Prostate gland (tissue), 2 donors: Measurements from ENCODE around the gene STEAP3.

Experiments used
- POLR2AphosphoS5 ChIP-seq: sonication (generic); formaldehyde crosslinking; IDR thresholded peaks from one replicate; pipeline ENCODE4 v1.6.1; 2017; ENCODE audit warnings: antibody characterized with exemption
- TF ChIP-seq, protein P1 (sequence below), 4 experiments: fragments of 200-600 bp in 2 of 4; fragments of 450-650 bp in 2 of 4; sonication (generic) in 2 of 4; IDR thresholded peaks; 1 replicate in 3 of 4; 2 replicates in 1 of 4; pipeline ENCODE4 v1.5.1; 2016 to 2019; ENCODE audit warnings: antibody characterized with exemption in 4 of 4, mild to moderate bottlenecking in 2 of 4, moderate library complexity in 2 of 4

DNA sequence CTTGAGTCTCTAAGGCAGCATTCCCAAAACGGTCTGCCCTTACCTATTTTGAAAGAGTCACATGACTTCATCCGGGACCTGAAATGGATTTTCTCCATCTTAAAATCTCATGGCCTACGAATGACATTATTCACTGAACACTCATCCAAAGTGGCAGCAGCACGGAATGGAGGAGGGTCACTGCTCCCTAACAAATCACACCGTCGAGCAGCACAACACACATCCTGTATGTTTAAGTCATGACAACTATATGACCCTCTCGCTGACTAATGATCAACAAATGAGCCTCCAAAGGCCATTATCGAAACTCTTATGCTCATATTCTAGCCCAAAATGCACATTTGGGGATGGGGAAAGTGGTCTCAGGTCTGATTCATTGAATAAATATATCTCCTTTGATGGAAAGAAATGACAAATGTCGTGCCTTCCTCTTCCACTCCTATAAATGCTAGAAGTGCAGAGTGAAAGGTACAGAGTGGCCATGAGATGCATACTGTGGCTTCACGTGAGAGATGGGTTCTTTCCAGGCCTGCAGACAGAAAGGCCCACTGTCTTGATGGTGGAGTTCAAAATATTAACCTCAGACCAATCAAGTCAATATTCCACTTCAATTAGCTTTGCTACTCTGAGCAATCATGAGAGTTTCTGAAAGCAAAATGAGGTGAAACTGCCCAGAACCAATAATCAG, 72.2 kb downstream of the STEAP3 start:
- TF ChIP-seq, protein P1, sequence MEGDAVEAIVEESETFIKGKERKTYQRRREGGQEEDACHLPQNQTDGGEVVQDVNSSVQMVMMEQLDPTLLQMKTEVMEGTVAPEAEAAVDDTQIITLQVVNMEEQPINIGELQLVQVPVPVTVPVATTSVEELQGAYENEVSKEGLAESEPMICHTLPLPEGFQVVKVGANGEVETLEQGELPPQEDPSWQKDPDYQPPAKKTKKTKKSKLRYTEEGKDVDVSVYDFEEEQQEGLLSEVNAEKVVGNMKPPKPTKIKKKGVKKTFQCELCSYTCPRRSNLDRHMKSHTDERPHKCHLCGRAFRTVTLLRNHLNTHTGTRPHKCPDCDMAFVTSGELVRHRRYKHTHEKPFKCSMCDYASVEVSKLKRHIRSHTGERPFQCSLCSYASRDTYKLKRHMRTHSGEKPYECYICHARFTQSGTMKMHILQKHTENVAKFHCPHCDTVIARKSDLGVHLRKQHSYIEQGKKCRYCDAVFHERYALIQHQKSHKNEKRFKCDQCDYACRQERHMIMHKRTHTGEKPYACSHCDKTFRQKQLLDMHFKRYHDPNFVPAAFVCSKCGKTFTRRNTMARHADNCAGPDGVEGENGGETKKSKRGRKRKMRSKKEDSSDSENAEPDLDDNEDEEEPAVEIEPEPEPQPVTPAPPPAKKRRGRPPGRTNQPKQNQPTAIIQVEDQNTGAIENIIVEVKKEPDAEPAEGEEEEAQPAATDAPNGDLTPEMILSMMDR (IDR thresholded peaks at IDR 0.05), result no peak
- TF ChIP-seq POLR2AphosphoS5, result no peak
